ENCODE measurements around the gene ANKRD44.
"Not testable (repeated sequence)": the region's sequence is repeated elsewhere in the genome, so short reads cannot be mapped to it uniquely, and the experiment has no call there.

ANKRD44 gene

GRCh38 chr2:197071213-197071612 lies 239.4 kb downstream of the ANKRD44 start:
- no peak for DNase-seq

- DNase-seq: no peak
These were observed 240.6 kb downstream of the ANKRD44 start for GRCh38 chr2:197069958-197070357.

GRCh38 chr2:197062574-197062973 lies 248.0 kb downstream of the ANKRD44 start:
- not testable (repeated sequence) for DNase-seq

- DNase-seq: no peak
These were observed 251.1 kb downstream of the ANKRD44 start for GRCh38 chr2:197059477-197059876.

GRCh38 chr2:197058777-197059300 lies 251.7 kb downstream of the ANKRD44 start:
- DNase-seq: no peak

GRCh38 chr2:197057959-197058358 lies 252.6 kb downstream of the ANKRD44 start:
- no peak for DNase-seq

GRCh38 chr2:197055045-197055444 lies 255.5 kb downstream of the ANKRD44 start:
- DNase-seq: no peak

- DNase-seq: no peak
These were observed 256.1 kb downstream of the ANKRD44 start for GRCh38 chr2:197054437-197054836.

GRCh38 chr2:197052356-197052755 lies 258.2 kb downstream of the ANKRD44 start:
- no peak for DNase-seq

GRCh38 chr2:197045115-197045514 lies 265.5 kb downstream of the ANKRD44 start:
- no peak for DNase-seq

GRCh38 chr2:197042739-197043196 lies 267.8 kb downstream of the ANKRD44 start:
- DNase-seq: no peak

- no peak for DNase-seq
These were observed 272.6 kb downstream of the ANKRD44 start for GRCh38 chr2:197037863-197038398.

- no peak for DNase-seq
These were observed 275.6 kb downstream of the ANKRD44 start for GRCh38 chr2:197035002-197035401.

- DNase-seq: no peak
These were observed 276.3 kb downstream of the ANKRD44 start for GRCh38 chr2:197034292-197034691.

- peak; percentile 20 for DNase-seq
These were observed 277.4 kb downstream of the ANKRD44 start for GRCh38 chr2:197033222-197033621.

- DNase-seq: no peak
These were observed 278.8 kb downstream of the ANKRD44 start for GRCh38 chr2:197031803-197032202.

GRCh38 chr2:197030090-197030489 lies 280.5 kb downstream of the ANKRD44 start:
- no peak for DNase-seq

GRCh38 chr2:197028633-197029032 lies 281.9 kb downstream of the ANKRD44 start:
- no peak for DNase-seq

GRCh38 chr2:197028230-197028629 lies 282.4 kb downstream of the ANKRD44 start:
- peak; percentile 84 for DNase-seq

GRCh38 chr2:197024206-197024605 lies 286.4 kb downstream of the ANKRD44 start:
- no peak for DNase-seq

GRCh38 chr2:197020921-197021320 lies 289.7 kb downstream of the ANKRD44 start:
- DNase-seq: not testable (repeated sequence)

GRCh38 chr2:197013098-197013497 lies 297.5 kb downstream of the ANKRD44 start:
- no peak for DNase-seq

GRCh38 chr2:197011801-197012641 lies 298.6 kb downstream of the ANKRD44 start:
- DNase-seq: peak; percentile 46

GRCh38 chr2:197011021-197011417 lies 299.6 kb downstream of the ANKRD44 start:
- no peak for DNase-seq
